ENCODE results near the gene DRAM2.

- no peak for TF ChIP-seq GATA2 (IDR thresholded peaks at IDR 0.05; ENCODE audit: low read depth, low read length)
- no peak for TF ChIP-seq GATA3 (IDR thresholded peaks at IDR 0.05; ENCODE audit: low read depth, low read length)
Measured at GRCh38 chr1:111084999-111085398, 54.9 kb downstream of the DRAM2 start.
